Muscle of back (tissue), 11 donors: Measurements from ENCODE around the gene DDX27. TPM values are rescaled to one million over a fixed set of nuclear protein-coding genes. Genes with fewer than 3 reads are reported as not detected.
"Not testable (repeated sequence)": the region's sequence is repeated elsewhere in the genome, so short reads cannot be mapped to it uniquely, and the experiment has no call there.

Source experiments
- DNase-seq, 3 donors: peaks; one replicate each; pipeline versions ENCODE4 v3.0.0 to v3.0.0-alpha.2; 2013
- polyA plus RNA-seq, 10 donors: library from polyadenylated mRNA; unstranded; fragments of 120-200 nt; gene quantifications; one replicate each; pipeline ENCODE4 v1.2.1, GENCODE V29; 2013; ENCODE audit not compliant: insufficient read length in 10 of 10

DDX27 gene
- polyA plus RNA-seq, 10 donors, result 25.5 to 33.6 (median 28.0) TPM

DNA sequence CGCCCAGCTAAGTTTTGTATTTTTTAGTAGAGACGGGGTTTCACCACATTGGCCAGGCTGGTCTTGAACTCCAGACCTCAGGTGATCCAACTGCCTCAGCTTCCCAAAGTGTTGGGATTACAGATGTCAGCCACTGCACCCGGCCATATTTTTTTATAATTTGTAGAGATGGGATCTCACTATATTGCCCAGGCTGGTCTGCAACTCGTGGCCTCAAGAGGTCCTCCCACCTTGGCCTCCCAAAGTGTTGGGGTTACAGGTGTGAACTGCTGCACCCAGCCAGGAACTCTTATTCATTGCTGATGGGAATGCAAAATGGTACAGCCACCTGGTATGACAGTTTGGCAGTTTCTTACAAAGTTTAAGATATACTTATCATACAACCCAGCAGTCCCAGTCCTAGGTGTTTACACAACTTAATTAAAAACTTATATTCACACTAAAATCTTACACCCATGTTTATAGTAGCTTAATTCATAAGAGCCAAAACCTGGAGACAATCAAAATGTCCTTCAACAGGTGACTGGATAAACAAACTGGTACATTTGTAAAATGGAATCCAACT lies 19.4 kb upstream of the DDX27 start:
- no peak for DNase-seq

DNA sequence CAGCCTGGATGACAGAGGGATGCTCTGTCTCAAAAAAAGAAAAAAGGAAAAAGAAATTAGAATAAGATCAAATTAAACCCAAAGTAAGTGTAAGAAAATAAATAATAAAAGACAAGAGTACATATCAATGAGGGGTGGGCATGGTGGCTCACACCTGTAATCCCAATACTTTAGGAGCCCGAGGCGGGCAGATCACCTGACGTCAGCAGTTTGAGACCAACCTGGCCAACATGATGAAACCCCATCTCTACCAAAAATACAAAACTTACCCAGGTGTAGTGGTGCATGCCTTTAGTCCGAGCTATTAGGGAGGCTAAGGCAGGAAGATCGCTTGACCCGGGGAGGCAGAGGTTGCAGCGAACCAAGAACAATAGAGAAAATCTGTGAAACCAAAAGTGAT lies 16.2 kb upstream of the DDX27 start:
- DNase-seq, result no peak

DNA sequence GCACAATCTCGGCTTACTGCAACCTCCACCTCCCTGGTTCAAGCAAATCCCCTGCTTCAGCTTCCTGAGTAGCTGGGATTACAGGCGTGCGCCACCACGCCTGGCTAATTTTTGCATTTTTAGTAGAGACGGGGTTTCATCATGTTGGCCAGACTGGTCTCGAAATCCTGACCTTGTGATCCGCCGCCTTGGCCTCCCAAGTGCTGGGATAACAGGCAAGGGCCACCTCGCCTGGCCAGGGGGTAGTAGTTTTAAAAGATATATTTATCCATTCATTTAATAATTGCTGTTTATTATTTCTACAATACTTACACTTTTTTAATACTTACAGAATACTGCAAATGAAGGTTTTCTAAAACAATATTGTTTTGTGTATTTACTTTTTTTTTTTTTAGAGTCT lies 15.5 kb upstream of the DDX27 start:
- DNase-seq, result no peak

DNA sequence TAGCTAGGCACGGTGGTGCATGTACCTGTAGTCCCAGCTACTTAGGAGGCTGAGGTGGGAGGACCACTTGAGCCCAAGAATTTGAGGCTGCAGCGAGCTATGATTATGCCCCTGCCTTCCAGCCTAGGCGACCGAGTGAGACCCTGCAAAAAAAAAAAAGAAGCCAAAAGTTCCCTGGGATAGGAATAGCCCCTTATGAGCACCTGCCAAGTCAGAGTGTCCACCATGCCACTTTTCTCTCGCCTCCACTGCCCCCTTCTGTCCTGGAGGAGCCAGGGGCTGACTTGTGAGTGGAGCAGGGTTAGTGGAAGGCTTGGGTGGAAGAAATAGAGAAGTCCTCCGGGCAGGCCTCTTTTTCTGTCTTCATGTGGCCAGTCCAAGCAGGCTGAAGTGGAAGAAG lies 12.1 kb upstream of the DDX27 start:
- DNase-seq, result no peak

DNA sequence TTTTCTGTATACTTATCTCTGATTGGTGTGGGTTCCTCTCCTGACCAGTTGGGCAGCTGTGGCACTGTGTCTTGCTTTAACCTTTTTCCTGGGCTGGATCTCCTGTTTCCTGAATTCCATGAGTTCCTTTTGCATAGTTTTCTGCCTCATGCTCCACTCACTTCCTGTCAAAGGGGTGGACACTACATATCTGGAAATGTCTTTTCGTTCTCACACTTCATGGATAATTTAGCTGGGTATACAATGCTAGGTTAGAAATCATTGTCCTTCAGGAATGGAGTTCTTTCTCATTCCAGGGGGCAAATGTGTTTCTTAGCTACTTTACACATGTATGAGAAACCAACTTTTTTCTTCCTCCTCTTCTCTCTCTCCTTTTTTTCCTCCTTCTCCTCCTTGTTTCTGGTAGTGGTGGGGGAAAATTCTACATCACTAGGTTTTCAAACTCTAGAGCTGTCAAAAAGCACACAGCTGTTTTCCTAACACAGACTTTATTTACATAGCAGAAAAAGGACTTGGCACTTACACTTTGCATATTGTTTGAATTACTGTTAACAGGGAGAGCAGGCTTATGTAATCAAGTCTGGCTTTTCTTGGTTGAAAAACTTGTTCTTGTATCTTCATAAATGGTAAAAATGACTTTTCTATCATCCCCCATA lies 9.0 kb upstream of the DDX27 start:
- peak in 2 of 3 donors; percentile 18 to 55 for DNase-seq

DNA sequence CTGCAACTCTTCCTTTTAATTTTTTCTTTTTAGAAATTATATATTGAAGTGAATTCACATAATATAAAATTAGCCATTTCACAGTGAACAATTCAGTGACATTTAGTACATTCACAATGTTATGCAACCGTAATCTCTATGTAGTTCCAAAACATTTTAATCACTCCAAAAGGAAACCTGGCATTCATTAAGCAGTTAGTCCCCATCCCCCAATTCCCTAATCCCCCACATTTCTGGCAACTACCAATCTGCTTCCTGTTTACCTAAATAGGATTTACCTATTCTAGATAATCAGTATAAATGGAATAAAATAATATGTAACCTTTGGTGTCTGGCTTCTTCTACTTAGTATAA lies 8.5 kb upstream of the DDX27 start:
- no peak for DNase-seq

DNA sequence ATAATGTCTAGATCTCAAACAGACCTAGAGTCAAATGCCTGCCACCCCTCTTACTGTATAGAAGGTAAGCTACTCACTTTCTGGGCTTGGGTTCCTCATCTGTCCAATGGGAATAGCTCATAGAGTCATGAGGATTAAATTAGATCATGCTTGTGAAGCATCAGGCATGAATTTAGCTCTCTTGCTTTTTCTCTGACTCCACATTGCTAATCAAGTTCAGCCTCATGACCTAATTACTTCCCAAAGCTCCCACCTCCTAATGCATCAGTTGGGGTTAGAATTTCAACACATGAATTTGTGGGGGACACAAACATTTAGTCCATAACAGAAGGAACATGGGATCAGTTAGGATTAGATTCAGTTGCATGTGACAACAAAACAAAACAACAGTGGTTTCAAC lies 4.6 kb upstream of the DDX27 start:
- no peak for DNase-seq

DNA sequence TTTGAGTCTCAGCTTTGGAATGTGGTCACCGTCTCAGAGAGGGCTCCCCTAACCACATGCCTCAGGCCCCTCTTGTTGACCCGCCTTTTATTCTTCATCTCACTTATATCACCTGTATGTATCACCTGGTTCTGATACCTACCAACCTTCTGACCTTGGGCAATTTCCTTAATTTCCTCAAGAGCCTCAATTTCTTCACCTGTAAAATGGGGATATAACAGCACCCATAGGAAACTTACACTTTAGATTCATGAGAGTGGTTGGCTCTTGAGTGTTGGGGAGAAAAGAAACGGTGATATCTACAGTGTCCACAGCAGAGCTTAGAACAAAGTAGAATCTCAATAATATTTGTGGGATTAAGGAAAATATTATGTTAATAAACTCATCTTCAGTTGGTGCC lies 4.0 kb upstream of the DDX27 start:
- no peak for DNase-seq

DNA sequence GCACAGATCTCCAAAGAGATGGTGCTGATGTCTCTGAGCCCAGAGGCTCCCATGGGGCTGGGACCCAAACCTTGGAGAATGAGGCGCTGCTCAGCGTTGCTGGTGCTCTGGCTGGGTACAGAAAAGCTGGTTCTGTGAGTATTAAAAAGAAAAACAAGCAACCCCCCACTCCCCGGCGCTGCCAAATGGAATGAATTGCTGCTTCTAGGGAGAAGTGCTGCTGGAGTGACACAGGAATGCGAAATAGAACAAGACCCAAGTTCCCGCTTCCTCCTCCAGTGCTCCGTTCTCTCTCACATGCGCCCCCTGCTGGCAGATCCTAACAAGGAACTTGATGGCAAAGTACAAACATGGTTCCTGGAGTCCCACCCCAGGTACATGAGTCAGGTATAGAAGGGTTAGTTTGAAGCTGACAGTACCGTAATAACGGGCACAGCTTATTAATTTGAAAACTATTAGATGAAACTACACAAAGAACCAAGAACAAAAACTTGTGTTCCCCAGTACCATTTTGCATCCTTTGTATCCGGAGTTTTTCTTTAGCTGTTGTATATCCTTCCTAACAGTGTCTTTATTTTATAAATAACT lies 2.1 kb upstream of the DDX27 start:
- peak; percentile 86 to 93 (median 91) for DNase-seq

DNA sequence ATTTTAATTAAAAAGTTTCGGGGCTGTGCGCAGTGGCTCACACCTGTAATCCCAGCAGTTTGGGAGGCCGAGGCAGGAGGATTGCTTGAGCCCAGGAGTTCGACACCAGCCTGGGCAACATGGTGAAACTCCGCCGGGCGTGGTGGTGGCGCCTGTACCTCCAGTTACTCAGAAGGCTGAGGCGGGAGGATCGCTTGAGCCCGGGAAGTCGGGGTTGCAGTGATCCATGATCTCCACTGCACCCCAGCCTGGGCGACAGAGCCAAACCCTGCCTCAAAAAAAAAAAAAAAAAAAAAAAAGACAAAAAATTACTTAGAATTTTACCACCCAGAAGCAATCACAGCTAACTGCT lies 501 bp upstream of the DDX27 start:
- not testable (repeated sequence) for DNase-seq

DNA sequence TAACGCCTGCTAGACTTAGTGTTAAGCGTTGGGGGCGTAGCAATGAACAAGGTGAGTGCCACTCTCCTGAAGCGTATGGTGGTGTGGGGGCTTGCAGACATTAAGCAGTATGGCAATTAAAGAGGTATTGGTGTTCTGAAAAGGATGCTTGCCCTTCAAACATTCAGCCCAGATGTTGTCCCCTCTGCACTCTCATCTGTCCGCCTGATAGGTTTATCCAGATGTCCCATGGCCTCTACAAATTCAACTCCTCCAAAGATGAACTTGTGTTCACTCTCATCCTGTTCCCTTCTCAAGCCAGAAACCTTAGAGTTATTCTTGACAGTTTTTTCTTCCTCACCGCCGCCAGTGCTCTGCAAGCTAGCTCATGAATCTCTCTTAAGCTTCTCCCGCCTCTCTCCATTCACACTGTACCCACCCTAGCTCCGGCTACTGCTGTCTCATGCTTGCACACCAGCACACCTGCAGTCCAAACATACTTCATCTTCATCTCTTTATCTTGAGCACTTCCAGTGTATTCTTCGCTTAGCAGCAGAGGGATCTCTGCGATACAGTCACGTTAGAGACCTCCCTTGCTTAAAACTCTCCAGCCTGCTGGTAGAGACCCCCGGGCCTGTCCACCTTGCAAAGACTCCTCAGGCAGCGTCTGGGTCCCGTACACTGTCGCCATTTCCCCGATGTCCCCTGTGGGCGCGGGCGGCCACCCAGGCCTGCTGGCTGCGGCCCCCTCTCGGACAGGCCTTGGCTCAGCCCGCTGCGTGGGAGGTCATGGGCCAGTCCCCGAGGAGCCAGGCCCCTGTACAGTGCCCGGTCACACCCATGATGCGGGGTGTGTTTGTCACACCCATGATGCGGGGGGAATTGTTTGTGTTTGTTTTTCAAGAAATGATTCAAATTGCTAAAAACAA lies 962 bp downstream of the DDX27 start:
- DNase-seq, result no peak

DNA sequence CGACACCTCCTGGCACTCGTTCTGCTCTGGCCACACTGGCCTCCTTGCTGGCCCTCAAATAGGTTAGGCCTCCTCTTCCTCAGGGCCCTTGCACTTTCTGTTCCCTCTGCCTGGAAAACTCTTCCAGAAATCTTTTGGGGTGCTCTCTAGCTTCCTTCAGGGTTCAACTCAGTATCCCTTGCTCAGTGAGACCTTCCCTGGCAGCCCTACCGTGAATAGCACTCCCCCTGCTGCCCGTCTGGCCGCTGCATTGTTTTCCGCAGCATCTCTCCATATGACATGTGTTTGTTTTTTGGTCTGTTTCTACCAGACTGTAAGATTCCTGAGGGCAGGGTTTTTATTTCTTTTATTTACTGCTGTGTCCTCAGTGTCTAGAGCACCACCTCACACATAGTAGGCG lies 6.7 kb downstream of the DDX27 start:
- no peak for DNase-seq

DNA sequence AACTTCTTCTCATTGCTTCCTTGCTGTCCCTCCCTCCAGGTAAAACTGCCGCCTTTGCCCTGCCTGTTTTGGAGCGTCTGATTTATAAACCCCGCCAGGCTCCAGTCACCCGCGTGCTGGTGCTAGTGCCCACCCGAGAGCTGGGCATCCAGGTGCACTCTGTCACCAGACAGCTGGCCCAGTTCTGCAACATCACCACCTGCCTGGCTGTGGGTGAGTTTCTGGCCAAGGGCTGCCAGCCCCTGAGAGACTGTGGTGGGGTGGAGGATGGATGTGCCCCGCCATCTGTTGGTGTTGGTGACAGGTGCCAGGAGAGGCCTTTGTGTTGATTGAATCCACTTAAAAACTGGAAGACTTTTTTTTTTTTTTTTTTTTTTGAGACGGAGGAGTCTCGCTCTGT lies 9.5 kb downstream of the DDX27 start:
- no peak for DNase-seq

DNA sequence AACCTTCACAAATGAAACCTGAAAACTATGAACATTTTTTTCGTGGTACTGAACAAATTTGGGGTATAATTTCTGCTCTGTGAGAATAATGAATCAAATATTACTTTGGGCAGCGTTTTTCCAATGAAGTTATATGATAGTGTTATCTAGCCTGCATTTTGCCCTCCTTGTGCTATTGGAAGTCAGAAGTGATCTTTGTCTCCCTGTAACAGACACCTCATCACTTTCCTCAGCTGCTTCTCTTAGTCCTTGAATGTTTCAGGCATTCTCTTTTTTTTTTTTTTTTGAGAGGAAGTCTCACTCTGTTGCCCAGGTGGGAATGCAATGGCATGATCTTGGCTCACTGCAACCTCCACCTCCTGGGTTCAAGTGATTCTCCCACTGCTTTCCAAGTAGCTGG lies 10.2 kb downstream of the DDX27 start:
- DNase-seq, result no peak

DNA sequence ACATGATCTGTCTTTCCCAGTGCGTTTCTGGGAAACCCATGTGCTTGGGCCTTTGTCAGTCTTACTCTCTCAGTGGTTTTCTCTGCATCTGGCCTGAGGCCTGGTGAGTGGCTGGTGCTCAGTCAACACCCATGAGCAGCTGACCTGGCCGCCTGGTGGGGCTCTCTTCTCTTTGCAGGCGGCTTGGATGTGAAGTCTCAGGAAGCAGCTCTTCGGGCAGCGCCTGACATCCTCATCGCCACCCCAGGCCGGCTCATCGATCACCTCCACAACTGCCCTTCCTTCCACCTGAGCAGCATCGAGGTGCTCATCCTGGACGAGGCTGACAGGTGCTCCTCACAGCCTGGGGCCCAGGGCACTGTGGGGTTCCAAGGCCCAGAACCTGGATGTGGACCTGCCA lies 10.8 kb downstream of the DDX27 start:
- DNase-seq, result no peak

DNA sequence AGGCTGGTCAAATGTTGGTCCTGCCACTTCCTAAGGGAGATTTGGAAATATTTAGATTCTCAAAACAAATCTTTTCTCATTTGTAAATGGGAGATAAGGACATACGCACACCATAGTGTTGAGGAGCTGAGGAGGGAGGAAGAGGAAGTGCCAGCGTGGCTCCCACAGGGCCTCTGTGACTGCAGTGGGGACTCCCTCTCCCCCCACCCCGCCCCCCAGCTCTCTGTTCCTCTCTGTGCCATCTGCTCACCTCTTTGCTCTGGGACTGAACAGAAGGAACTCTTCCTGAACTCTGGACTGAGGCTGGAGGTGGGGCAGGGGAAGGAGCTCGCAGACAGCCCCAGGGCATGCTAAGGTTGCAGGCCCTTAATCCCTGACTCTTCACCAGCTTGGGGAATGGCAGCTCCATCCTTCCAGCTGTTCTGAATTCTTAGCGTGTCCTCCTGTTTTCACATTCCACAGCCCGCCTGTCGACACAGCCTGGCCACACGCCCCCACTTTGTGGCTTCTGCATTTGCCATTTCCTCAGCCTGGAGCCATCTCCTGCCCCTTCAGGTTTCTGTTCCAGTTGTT lies 11.4 kb downstream of the DDX27 start:
- peak in 2 of 3 donors; percentile 38 to 69 for DNase-seq

DNA sequence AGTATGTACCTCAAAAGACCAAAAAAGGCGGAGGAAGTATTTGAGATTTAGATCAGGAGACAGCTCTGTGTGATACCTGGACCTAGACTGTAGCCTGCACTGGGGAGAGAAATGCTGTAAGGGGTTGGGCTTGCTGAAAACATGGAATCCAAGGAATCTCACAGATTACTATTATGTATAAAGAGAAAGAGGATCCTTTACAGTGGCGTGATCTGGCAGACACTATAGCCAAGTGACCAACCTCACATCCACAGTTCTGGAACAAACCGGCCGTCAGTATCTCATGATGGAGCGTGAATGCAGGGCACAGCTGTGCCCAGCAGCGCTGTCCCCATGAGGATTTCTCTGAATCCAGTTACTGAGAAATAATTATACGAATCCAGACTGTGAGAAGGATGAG lies 12.3 kb downstream of the DDX27 start:
- DNase-seq, result no peak

DNA sequence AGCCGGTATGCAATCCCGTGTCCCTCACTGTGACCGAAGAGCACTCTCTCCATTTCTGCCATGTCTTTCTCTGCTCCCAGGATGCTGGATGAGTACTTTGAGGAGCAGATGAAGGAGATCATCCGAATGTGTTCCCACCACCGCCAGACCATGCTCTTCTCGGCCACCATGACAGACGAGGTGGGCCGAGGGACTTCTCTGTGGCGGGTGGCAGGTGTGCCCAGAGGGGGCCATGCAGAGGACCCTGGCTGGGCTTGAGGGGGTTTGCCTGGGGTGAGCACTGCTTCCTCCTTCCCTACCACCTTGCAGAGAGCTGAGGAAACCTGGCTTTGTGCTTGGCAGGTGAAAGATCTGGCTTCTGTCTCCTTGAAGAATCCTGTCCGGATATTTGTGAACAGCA lies 14.0 kb downstream of the DDX27 start:
- DNase-seq, result no peak

DNA sequence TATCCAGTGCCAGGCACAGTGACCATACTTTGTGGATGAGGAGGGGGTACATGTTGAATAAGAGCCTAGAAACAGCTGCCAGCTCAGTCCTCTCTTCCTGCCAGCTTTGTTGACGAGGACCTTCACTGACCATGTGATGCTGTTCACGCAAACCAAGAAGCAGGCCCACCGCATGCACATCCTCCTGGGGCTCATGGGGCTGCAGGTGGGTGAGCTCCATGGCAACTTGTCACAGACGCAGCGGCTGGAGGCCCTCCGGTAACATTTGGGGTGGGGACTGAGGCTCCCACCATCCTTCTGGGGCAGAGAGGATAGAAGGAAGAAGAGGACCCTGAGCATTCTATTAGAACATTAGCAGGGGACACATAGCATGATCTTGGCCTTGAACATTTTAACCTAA lies 15.6 kb downstream of the DDX27 start:
- no peak for DNase-seq

DNA sequence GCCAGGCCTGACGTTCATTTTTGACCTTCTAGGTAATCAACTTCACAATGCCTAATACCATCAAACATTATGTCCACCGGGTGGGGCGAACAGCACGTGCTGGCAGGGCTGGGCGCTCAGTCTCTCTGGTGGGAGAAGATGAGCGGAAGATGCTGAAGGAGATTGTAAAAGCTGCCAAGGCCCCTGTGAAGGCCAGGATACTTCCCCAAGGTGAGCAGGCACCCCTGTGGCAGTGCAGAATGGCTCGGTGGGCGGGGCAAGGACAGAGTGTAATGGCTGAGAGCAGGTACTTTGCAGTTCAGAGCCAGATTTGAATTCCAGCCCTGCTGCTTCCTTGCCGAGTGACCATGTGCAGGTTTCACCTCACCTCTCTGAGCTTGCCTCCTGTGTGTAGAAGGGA lies 17.1 kb downstream of the DDX27 start:
- DNase-seq, result no peak

DNA sequence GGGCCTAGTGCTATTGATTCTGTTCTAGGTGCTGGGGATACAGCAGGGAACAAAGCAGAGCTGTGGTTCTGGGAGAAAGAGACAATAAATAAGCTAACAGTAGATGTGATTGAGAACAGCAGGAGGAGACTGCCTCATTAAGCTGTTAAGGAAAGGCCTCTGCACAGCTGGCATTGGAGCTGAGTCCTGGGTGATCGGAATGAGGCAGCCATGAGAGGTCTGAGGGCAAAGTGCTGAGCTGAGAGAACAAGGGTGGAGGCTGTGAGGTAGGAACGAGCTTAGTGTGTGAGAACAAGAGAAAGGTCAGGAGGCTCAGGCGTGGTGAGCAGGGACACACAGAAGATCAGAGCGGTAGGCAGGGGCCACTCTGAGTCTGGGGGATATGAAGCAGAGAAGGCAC lies 18.3 kb downstream of the DDX27 start:
- DNase-seq, result no peak

DNA sequence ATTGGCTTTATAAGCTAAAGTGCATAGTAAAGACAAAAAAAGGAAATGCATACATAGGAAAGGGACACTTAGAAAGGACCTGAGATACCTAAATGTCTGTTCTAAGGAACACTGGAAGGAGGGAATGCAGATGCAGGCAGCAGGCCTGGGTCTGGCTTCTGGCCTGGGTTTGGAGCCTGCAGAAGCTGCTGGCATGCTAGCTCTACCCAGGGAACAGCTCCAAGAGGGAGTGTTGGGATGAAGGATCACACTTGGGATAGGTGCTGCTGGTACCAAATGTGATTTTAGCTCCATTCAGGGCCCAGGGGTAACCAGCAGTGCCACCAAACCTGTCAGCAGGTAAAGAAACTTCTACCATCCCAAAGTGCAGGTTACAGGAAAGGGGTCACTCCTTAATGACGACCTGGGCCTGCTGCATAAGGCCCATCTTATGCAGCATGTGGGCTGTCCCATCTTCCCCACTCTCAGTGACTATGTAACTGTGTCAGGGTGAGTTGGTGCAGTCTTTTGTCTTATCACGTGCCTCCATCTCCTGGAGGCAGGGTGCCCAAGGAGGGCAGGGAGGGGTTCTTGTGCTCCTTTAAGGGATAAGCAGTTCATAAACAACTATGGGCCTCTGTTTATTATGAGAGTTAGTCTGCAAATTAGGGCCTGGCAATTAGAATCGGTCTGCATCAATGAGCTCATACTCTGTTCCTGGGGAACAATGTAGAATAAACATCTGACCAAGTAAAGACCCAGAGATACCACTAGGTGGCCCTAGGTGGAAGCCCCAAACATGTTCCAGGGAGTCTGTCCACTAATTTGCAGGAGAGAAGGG lies 26.9 kb downstream of the DDX27 start:
- peak in 2 of 3 donors; percentile 36 to 61 for DNase-seq
